GM19238 (cell line): ENCODE data around the gene GNE.
"Not testable (repeated sequence)": the region's sequence is repeated elsewhere in the genome, so short reads cannot be mapped to it uniquely, and the experiment has no call there.

Experiments used
- DNase-seq: peaks from one replicate; pipeline ENCODE4 v3.0.0; 2011; ENCODE audit warnings: low spot score; ENCODE audit not compliant: insufficient read length

The GNE gene

GRCh38 chr9:36210722-36211121, 47.5 kb downstream of the GNE start:
- no peak for DNase-seq

DNA sequence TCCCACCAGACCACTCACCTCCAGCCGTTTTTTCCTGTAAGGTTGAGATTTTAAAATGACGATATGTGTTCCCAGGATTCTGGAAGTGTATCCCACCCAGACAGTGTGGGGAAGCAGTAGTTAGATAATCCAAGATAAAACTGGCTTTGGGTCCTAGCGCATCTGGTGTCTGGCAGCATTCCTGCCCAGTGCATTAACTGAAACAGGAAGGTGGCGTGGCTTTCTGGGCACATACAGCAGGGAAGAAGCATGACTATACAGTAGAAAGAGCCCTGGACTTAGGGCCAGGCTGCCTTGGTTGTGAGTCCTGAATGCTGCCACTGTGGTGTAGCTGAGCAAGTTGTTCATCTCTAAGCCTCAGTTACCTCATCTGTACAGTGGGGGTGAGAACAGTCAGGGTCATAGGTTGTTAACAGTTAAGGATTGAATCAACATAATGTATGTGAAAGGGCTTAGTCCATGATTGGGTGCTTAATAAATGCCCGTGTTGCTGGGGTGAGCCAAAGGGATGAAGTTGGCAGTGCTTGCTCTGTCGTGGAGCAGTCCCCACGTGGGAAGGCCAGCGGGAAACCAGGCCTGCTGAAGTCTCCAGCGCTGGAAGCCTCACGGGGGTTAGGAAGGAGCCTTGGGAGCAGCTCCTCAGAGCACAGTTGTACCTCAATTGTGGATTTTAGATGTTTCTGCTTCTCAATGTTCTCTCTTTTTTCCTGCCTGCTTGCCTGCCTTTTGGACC, 49.6 kb downstream of the GNE start:
- no peak for DNase-seq

- no peak for DNase-seq
Observed at GRCh38 chr9:36207546-36208012, 50.7 kb downstream of the GNE start.

GRCh38 chr9:36207016-36207415, 51.2 kb downstream of the GNE start:
- DNase-seq = no peak

DNA sequence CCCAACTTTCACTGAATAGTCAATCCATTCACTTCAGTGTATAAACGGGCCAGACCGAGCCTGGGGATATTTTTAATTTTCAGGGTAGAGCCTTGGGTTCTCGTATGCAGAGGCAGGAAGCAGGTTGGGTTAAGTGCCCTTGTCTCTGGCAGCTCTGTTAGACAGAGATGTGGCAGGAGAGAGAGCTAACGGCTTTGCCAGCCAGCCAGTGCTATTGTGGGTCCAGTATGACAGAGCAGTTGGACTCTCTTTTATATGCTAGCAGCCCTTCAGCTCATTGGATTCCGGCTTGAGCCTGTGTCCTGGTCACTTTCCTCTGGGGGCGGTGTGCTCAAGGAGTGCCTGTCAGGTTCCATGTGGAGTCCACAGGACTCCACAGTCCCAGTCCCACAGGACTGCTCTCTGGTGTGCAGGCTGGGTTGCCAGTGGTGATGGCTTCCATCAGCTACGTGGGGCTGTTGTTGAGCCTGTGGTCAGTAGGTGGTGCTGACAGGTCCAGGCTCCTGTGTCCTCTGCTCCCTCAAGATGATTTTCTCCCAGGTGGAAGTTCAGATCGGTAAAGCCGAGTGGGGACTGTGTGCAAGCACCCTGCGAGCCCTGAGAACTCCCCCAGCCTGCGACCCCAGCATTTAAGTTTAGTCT, 53.2 kb downstream of the GNE start:
- no peak for DNase-seq

- DNase-seq = no peak
Observed at GRCh38 chr9:36194326-36195000, 63.8 kb downstream of the GNE start.

DNA sequence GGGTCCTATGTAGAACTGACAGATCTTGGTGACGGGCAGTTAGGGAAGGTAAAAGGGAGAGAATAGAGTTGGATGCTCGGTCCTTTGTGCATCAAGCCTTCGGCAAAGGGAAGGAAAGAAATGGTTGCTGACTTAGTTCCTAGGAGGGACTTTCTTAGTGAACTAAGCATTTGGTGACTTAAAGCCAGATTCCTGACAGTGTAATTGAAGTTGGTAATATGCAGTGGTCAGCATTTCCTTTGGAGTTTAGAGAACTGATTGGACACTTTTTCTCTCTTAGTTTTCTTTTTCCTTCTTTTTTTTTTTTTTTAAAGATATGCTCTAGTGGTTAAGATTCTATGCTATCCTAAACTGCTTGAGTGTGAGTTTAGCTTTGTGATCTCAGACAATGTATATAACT, 65.2 kb downstream of the GNE start:
- no peak for DNase-seq

DNA sequence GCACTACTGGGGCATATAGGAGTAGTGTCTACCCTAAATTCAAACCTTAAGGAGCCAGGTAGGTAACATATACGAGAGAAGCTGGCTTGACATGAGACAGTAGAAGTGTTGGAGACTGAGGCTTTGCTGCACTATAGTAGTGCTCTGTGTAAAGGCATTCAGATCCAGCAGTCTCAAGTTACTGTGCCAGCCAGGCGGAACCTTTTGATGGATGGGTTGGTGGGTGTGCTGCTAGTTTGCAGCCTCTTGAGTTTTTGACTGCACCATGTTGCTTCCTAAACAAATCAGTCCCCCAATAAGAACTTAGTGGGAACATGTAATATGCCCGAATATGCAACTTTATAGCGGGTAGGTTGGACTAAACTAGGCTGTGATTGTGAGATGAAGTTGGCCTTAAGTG, 66.1 kb downstream of the GNE start:
- no peak for DNase-seq

GRCh38 chr9:36191686-36192085, 66.6 kb downstream of the GNE start:
- DNase-seq = no peak

GRCh38 chr9:36191290-36191645, 67.0 kb downstream of the GNE start:
- peak; percentile 25 for DNase-seq

DNA sequence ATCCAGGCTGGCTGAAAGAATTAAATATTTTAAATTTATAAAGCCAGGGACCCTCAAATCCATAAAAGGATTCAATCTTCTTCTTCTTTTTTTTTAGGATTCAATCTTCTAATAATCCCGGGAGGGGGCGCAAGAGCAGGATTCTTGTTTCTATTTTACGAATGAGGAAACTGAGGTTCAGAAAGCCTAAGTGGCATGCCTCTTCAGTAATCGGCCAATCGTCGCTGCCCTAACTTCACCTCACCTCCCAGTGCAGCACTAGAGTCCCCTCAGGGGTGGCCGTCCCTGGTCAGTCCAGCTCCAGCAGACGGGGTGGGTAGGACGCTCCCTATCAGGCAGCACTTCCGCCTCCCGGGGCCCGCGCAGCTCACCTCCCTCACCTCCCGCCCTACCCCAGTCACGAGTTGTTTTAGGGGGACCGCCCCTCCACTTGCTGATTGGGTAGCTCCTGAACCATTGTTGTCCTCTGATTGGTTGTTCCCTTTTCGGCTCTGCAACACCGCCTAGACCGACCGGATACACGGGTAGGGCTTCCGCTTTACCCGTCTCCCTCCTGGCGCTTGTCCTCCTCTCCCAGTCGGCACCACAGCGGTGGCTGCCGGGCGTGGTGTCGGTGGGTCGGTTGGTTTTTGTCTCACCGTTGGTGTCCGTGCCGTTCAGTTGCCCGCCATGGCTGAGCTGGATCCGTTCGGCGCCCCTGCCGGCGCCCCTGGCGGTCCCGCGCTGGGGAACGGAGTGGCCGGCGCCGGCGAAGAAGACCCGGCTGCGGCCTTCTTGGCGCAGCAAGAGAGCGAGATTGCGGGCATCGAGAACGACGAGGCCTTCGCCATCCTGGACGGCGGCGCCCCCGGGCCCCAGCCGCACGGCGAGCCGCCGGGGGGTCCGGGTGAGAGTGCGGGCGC, 67.6 kb downstream of the GNE start, which contains the start of gene CLTA:
TSS of gene CLTA (plus strand) at position 534 of the 902 bp plus-strand sequence. CDS start at position 670, 136 bp downstream.
- peak; percentile 97 for DNase-seq

DNA sequence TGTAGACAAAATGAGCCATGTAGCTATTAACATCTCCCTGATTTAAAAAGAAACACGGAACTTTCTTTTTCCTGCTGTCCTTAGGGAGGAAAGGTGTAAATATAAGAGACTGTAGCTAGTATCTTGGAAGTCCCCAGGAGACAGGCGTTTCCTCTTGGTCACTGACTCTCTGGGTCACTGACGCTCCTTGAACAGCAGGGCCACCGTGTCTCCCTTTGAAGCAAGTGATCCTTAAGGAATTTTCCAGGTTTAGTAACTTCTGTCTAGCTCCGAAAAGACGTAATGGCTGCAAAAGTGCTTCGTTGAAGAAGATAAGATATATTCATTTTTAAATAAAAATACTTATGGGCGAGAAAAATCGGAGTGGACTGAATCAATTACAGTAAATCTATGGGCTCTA, 68.3 kb downstream of the GNE start:
- DNase-seq = no peak

DNA sequence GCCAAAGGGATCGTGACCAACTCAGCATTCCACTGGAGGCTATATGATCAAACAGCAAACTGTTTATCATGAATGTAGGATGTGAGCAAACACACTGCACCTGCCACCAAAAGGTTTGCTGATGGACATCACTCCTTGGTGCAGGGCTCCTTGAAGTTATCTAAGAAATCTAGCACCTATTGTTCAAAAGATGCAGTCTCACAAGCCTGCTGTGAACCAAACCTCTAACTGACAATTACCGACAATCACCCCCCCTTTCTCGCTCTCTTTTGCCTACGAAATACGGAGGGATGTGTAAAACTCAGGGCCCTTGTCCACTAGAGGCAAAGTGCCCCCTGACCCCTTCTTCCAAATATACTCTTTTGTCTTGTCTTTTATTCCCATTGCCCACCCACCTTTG, 70.0 kb downstream of the GNE start:
- DNase-seq = no peak

DNA sequence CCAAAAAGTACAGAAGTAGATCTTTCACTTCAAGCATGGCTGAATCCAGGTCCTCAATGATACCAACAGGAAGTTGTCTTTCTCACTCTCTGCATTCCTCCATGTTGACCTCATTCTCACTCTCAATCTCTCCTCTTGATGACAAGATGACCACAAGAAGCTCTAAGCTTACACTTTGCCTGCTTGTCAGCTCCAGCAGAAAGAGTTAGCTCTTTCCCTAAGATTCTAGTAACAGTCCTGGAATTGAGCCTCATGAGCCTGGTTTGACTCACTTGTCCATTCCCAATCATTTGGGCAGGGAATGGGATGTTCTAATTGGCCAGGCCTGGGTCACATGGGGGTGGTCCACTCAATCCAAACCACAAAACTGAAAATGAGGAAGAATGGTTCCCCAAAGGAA, 70.8 kb downstream of the GNE start:
- no peak for DNase-seq

DNA sequence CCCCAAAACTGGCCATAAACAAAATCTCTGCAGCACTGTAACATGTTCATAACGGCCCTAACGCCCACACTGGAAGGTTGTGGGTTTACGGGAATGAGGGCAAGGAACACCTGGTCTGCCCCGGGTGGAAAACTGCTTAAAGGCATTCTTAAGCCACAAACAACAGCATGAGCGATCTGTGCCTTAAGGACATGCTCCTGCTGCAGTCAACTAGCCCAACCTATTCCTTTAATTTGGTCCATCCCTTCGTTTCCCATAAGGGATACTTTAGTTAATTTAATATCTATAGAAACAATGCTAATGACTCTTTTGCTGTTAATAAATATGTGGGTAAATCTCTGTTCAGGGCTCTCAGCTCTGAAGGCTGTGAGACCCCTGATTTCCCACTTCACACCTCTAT, 78.0 kb downstream of the GNE start:
- not testable (repeated sequence) for DNase-seq

DNA sequence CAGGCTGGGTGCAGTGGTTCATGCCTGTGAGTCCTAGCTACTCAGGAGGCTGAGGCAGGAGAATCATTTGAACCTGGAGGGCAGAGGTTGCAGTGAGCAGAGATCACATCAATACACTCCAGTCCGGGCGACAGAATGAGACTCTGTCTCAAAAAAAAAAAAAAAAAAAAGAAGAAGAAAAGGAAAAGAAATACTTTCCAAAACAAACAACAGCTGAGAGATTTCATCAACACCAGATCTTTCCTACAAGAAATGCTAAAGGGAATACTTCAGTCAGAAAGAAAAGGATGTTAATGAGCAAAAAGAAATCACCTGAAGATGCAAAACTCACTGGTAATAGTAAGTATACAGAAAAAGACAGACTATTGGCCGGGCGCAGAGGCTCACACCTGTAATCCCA, 80.7 kb downstream of the GNE start:
- no peak for DNase-seq

- DNase-seq = not testable (repeated sequence)
Observed at GRCh38 chr9:36176496-36176895, 81.8 kb downstream of the GNE start.

DNA sequence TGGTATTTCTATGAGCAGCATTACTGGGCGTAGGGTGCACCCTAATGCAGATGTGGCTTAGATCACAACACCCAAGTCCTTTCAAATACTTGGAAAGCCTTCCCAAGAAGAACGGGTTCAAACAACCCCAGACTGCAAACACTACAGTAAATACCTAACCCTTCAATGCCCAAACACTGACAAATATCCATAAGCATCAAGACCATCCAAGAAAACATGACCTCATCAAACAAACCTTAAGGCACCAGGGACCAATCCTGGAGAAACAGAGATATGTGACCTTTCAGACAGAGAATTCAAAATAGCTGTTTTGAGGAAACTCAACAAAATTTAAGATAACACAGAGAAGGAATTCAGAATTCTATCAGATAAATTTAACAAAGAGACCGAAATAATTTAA, 83.0 kb downstream of the GNE start:
- not testable (repeated sequence) for DNase-seq

DNA sequence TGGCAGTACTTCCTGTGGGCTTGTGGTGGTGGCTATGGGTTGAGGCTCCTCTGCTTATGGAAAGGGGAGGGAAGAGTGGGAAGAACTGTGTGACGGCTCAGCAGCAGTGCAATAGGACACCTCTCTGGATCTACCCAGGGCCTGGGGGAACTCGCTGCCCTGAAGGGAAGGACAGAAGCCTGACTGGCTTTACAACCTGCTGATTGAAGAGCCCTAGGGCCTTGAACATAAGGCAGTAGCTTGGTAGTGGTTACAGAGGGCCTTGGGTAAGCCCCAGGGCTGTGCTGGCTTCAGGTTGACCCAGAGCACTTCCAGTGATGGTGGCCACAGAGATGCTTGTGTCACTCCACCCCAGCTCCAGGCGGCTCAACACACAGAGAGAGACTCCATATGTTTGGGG, 83.5 kb downstream of the GNE start:
- no peak for DNase-seq

DNA sequence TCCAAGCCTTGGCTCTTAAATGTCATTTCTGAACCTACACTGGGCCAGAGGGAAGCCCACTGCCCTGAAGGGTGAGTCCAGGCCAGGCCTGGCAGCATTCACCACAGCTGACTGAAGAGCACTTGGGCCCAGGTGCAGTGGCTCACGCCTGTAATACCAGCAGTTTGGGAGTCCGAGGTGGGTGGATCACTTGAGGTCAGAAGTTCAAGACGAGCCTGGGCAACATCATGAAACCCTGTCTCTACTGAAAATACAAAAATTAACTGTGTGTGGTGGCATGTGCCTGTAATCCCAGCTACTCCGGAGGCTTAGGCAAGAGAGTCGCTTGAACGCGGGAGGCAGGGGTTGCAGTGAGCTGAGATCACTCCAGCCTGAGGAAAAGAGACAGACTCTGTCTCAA, 84.0 kb downstream of the GNE start:
- DNase-seq = no peak

DNA sequence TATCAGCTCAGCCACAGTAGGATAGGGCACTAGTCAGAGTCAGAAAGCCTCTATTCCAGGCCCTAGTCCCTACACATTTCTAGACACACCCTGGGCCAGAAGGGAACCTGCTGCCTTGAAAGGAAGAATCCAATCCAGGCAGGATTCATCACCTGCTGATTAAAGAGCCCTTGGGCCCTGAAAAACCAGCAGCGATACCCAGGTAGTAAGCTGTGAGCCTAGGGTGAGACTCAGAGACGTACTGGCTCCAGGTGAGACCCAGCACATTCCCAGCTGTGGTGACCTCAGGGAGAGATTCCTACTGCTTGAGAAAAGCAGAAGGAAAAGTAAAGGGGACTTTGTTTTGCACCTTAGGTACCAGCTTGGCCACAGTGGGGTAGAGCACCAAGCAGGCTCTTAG, 84.4 kb downstream of the GNE start:
- DNase-seq = no peak

DNA sequence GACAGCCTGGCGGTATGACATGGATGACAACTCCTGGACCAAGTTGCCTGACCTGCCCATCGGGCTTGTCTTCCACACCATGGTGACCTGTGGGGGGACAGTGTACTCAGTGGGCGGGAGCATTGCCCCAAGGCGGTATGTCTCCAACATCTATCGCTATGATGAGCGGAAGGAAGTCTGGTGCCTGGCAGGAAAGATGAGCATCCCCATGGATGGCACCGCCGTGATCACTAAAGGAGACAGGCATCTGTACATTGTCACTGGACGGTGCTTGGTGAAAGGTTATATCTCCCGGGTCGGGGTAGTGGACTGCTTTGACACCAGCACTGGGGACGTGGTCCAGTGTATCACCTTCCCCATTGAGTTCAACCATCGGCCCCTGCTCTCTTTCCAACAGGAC, 87.7 kb downstream of the GNE start:
- DNase-seq = no peak
